22Rv1 (cell line): ENCODE measurements around the gene AADACL3.

Experiments used
- H3K27ac ChIP-seq: fragments of 450-650 bp; 2 replicates; pipeline ENCODE4 v1.5.1; 2017
- CTCF ChIP-seq: fragments of 450-650 bp; IDR thresholded peaks from 2 replicates; pipeline ENCODE4 v1.5.1; 2017; ENCODE audit warnings: mild to moderate bottlenecking
- ZFX ChIP-seq: fragments of 450-650 bp; IDR thresholded peaks from 2 replicates; pipeline ENCODE4 v1.6.1; 2017; ENCODE audit warnings: antibody characterized with exemption, borderline replicate concordance

The AADACL3 gene

GRCh38 chr1:12774801-12775345 is 59.0 kb downstream of the AADACL3 start:
- no peak for TF ChIP-seq CTCF
- TF ChIP-seq ZFX, result no peak

GRCh38 chr1:12775443-12775842 is 59.5 kb downstream of the AADACL3 start:
- TF ChIP-seq CTCF (no peak), ZFX (no peak)
- no peak overlapping the region for H3K27ac ChIP-seq

More at GRCh38 chr1:12774801-12775345, 59.0 kb downstream of the AADACL3 start:
- no peak overlapping the region for H3K27ac ChIP-seq

- no peak for TF ChIP-seq ZFX
- TF ChIP-seq CTCF, result no peak
- no peak overlapping the region for H3K27ac ChIP-seq
These were observed 61.1 kb downstream of the AADACL3 start for GRCh38 chr1:12776801-12777557.
